GM12878 (cell line): ENCODE measurements around the gene MAGI1. TPM values are rescaled to one million over a fixed set of nuclear protein-coding genes. Genes with fewer than 3 reads are reported as not detected.

ENCODE experiments used
- ATAC-seq: fragments of 200-7000 bp; cut with Tn5 transposase; 3 replicates; pipeline ENCODE4 v1.9.1; 2020; ENCODE audit warnings: mild to moderate bottlenecking, moderate library complexity
- BruUV-seq: library from RNA; stranded (reverse); fragments of 400-500 nt; replicated peaks from 2 replicates; lab custom pipeline; 2021; lab: Mats Ljungman, UMichigan
- CTCF ChIA-PET: fragments of 300-600 bp; sonication (Branson Sonifier 250); formaldehyde crosslinking; extraction: SDS; loops from one replicate; lab custom pipeline; 2021; ENCODE audit warnings: inconsistent platforms; lab: Yijun Ruan, JAX
- POLR2A ChIA-PET: fragments of 350-600 bp; formaldehyde crosslinking; extraction: SDS; loops from one replicate; lab custom pipeline; 2021; ENCODE audit warnings: inconsistent platforms; lab: Charles Lee
- RAD21 ChIA-PET: fragments of 300-600 bp; sonication (Branson Sonifier 250); formaldehyde crosslinking; loops from one replicate; lab custom pipeline; 2023; ENCODE audit warnings: antibody characterized with exemption; ENCODE audit not compliant: unreplicated experiment; lab: Charles Lee
- SMC1A ChIA-PET: fragments of 300-600 bp; sonication (Branson Sonifier 250); formaldehyde crosslinking; loops from one replicate; lab custom pipeline; 2023; ENCODE audit not compliant: unreplicated experiment, uncharacterized antibody; lab: Charles Lee
- DNase-seq: peaks from one replicate; pipeline ENCODE4 v3.0.0-alpha.2; 2011; ENCODE audit warnings: low read depth, low spot score
- FAIRE-seq: peaks from 3 replicates; lab custom pipeline; 2011; peaks lifted over from hg19 to GRCh38; lab: Jason Lieb, UNC
- H2AFZ ChIP-seq: 2 replicates; pipeline ENCODE4 v1.6.0; 2011; ENCODE audit warnings: low read depth, low read length, control low read depth; ENCODE audit not compliant: control insufficient read depth
- H3K27ac ChIP-seq: 2 replicates; pipeline ENCODE4 v1.5.1; 2011; ENCODE audit warnings: control low read depth; ENCODE audit not compliant: control insufficient read depth, insufficient read depth
- H3K27me3 ChIP-seq, 2 experiments: replicated peaks in 1 of 2; 2 replicates each; pipeline versions ENCODE4 v1.6.0 to v1.6.1; 2011; ENCODE audit warnings: low read length in 1 of 2; ENCODE audit not compliant: control insufficient read depth in 2 of 2, insufficient read depth in 2 of 2
- H3K36me3 ChIP-seq, 2 experiments: 2 replicates each; pipeline ENCODE4 v1.5.1; 2011; ENCODE audit warnings: low read length in 1 of 2; ENCODE audit not compliant: control insufficient read depth in 2 of 2, insufficient read depth in 2 of 2
- H3K4me1 ChIP-seq: 2 replicates; pipeline ENCODE4 v1.6.1; 2011; ENCODE audit warnings: mild to moderate bottlenecking, low read length, moderate library complexity, mixed read lengths; ENCODE audit not compliant: control insufficient read depth, insufficient read depth
- H3K4me2 ChIP-seq: 2 replicates; pipeline ENCODE4 v1.6.0; 2011; ENCODE audit warnings: control low read depth; ENCODE audit not compliant: control insufficient read depth, insufficient read depth
- H3K4me3 ChIP-seq: fragments of 200-600 bp; sonication (generic); 2 replicates; pipeline ENCODE4 v1.5.1; 2016
- H3K79me2 ChIP-seq: 2 replicates; pipeline ENCODE4 v1.6.0; 2011; ENCODE audit warnings: low read length; ENCODE audit not compliant: control insufficient read depth, insufficient read depth
- H3K9ac ChIP-seq: 2 replicates; pipeline ENCODE4 v1.8.0; 2011; ENCODE audit warnings: low read length, control low read depth, mixed read lengths; ENCODE audit not compliant: control insufficient read depth, insufficient read depth
- H3K9me3 ChIP-seq: replicated peaks from 3 replicates; pipeline ENCODE4 v1.5.1; 2011; ENCODE audit warnings: mild to moderate bottlenecking, low read length; ENCODE audit not compliant: control insufficient read depth, insufficient read depth
- H4K20me1 ChIP-seq: 2 replicates; pipeline ENCODE4 v1.6.0; 2011; ENCODE audit not compliant: control insufficient read depth, insufficient read depth
- ATF7 ChIP-seq: fragments of 450-650 bp; IDR thresholded peaks from 2 replicates; pipeline ENCODE4 v1.6.1; 2016; ENCODE audit warnings: low read depth, mild to moderate bottlenecking
- RBBP5 ChIP-seq: fragments of 200-600 bp; sonication (generic); conservative IDR thresholded peaks from 2 replicates; pipeline ENCODE4 v1.6.1; 2016
- WRNIP1 ChIP-seq: IDR thresholded peaks from 2 replicates; pipeline ENCODE4 v1.6.1; 2011; ENCODE audit warnings: low read depth, low read length, improper control_type of control experiment, borderline replicate concordance
- YBX1 ChIP-seq: fragments of 450-650 bp; IDR thresholded peaks from 2 replicates; pipeline ENCODE4 v1.6.1; 2016; ENCODE audit warnings: antibody characterized with exemption
- WGBS: methylation state at CpG from one replicate; pipeline ENCODE4 v1.1.6; 2016; ENCODE audit warnings: low lambda C conversion rate; ENCODE audit not compliant: insufficient replicate concordance, insufficient coverage; ENCODE audit errors: missing lambda C conversion rate; 5-methylcytosine and 5-hydroxymethylcytosine counted together
- in situ Hi-C: fragments of 300-500 bp; cut with MboI; formaldehyde crosslinking; loops from 9 replicates; pipeline ENCODE4 v1.14.3; 2018; ENCODE audit warnings: mixed read lengths
- intact Hi-C: fragments of 100-400 bp; cut with micrococcal nuclease; formaldehyde crosslinking; loops from one replicate; pipeline ENCODE4 v1.14.2; 2022; ENCODE audit not compliant: unreplicated experiment
- polyA plus RNA-seq, 11 experiments: library from polyadenylated mRNA; depleted of rRNA in 4 of 11; unstranded in 6 of 11; stranded (reverse) in 5 of 11; fragments of >200 nt; fragmentation: Nextera tagmentation in 4 of 11; fragmentation: Illumina TruSeq in 1 of 11; extraction: Ambion mirVana in 4 of 11; extraction: Trizol in 1 of 11; gene quantifications; 1 replicate in 1 of 11; 2 replicates in 10 of 11; pipeline versions ENCODE4 v1.2.1 to v1.2.3, GENCODE V29; 2011 to 2016; ENCODE audit warnings: inconsistent platforms in 2 of 11, missing spikeins in 2 of 11, low read depth in 1 of 11
- total RNA-seq, 4 experiments: library from RNA; depleted of rRNA in 3 of 4; stranded (reverse); fragments of >200 nt in 3 of 4; fragmentation: Illumina TruSeq in 1 of 4; extraction: Trizol in 1 of 4; gene quantifications; 2 replicates each; pipeline versions ENCODE4 v1.2.1 to v1.2.3, GENCODE V29; 2013 to 2021
- TF ChIP-seq, protein P1 (sequence below): IDR thresholded peaks from 2 replicates; pipeline ENCODE4 v1.6.1; 2012; ENCODE audit warnings: improper control_type of control experiment, low read depth, low read length; ENCODE audit not compliant: insufficient replicate concordance
- TF ChIP-seq, protein P2 (sequence below), 3 experiments: IDR thresholded peaks in 2 of 3; conservative IDR thresholded peaks in 1 of 3; 2 replicates each; pipeline ENCODE4 v1.5.1; 2011; ENCODE audit warnings: low read depth in 3 of 3, low read length in 3 of 3, mild to moderate bottlenecking in 3 of 3, control low read depth in 2 of 3, moderate library complexity in 2 of 3, inconsistent platforms in 1 of 3, mixed read lengths in 1 of 3; ENCODE audit not compliant: control insufficient read depth in 2 of 3, insufficient read depth in 1 of 3; ENCODE audit errors: extremely low read depth in 1 of 3

The MAGI1 gene
- total and polyA plus RNA-seq, 10 of the 15 experiments (the other 5 are each of a cell fraction or from before 2014, with no cell fraction given) = 0.02 to 3.3 (median 0.29) TPM; not detected in 1

DNA sequence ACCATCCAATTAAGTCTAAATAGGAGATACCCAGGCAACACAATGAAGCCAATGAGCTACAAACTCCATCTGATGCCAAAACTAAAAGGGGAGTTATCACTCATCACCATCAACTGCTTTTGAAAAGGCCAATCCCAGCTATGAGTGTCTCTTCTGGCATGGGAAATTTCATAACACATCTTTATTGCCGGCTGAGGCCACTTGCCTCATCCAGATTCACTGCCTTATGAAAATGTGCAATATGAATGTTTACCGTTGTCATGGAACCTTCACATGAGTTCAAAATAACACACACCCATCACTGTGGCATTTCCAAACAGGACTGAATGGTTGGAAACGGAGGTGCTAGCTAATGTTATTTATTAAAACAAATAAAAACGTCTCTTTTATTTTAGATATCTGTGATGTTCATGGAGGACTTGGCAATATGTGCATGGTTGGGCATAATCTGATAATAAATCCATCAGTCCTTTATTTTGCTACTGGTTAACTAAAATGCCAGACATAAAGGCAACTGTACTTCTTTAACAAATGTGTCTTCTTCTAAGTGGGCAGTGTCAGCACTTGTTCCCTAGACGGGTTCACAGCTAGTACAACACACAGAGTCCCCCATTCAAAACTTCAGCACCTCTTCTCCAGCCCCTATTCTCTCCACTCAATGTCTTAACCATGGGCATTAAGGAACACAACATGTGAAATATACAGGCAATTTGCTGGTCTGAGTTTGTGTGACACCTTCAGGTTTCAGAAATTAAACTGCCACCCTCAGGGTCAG is 143.9 kb downstream of the MAGI1 start:
- Histone ChIP-seq H3K79me2 (no peaks in the 10 kb centered on the region), H3K36me3 (no peaks in the 10 kb centered on the region), H3K9ac (no peak overlapping the region), H3K9me3 (no peaks in the 10 kb centered on the region), H4K20me1 (no peaks in the 10 kb centered on the region), H3K4me2 (no peak overlapping the region), H3K4me3 (no peak overlapping the region), H2AFZ (no peak overlapping the region), H3K27ac (no peak overlapping the region), H3K4me1 (no peaks in the 10 kb centered on the region), H3K27me3 (no peaks in the 10 kb centered on the region)
- BruUV-seq = no TSS peak
- ChIA-PET RAD21 (no interaction called here), SMC1A (no interaction called here), CTCF (no interaction called here), POLR2A (no interaction called here)
- WGBS = 24% methylated on average over 5 of the region's 5 CpGs
- no peak for TF ChIP-seq YBX1
- no peak for TF ChIP-seq ATF7
- TF ChIP-seq, protein P1, sequence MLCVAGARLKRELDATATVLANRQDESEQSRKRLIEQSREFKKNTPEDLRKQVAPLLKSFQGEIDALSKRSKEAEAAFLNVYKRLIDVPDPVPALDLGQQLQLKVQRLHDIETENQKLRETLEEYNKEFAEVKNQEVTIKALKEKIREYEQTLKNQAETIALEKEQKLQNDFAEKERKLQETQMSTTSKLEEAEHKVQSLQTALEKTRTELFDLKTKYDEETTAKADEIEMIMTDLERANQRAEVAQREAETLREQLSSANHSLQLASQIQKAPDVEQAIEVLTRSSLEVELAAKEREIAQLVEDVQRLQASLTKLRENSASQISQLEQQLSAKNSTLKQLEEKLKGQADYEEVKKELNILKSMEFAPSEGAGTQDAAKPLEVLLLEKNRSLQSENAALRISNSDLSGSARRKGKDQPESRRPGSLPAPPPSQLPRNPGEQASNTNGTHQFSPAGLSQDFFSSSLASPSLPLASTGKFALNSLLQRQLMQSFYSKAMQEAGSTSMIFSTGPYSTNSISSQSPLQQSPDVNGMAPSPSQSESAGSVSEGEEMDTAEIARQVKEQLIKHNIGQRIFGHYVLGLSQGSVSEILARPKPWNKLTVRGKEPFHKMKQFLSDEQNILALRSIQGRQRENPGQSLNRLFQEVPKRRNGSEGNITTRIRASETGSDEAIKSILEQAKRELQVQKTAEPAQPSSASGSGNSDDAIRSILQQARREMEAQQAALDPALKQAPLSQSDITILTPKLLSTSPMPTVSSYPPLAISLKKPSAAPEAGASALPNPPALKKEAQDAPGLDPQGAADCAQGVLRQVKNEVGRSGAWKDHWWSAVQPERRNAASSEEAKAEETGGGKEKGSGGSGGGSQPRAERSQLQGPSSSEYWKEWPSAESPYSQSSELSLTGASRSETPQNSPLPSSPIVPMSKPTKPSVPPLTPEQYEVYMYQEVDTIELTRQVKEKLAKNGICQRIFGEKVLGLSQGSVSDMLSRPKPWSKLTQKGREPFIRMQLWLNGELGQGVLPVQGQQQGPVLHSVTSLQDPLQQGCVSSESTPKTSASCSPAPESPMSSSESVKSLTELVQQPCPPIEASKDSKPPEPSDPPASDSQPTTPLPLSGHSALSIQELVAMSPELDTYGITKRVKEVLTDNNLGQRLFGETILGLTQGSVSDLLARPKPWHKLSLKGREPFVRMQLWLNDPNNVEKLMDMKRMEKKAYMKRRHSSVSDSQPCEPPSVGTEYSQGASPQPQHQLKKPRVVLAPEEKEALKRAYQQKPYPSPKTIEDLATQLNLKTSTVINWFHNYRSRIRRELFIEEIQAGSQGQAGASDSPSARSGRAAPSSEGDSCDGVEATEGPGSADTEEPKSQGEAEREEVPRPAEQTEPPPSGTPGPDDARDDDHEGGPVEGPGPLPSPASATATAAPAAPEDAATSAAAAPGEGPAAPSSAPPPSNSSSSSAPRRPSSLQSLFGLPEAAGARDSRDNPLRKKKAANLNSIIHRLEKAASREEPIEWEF = no peak
- TF ChIP-seq, protein P2, sequence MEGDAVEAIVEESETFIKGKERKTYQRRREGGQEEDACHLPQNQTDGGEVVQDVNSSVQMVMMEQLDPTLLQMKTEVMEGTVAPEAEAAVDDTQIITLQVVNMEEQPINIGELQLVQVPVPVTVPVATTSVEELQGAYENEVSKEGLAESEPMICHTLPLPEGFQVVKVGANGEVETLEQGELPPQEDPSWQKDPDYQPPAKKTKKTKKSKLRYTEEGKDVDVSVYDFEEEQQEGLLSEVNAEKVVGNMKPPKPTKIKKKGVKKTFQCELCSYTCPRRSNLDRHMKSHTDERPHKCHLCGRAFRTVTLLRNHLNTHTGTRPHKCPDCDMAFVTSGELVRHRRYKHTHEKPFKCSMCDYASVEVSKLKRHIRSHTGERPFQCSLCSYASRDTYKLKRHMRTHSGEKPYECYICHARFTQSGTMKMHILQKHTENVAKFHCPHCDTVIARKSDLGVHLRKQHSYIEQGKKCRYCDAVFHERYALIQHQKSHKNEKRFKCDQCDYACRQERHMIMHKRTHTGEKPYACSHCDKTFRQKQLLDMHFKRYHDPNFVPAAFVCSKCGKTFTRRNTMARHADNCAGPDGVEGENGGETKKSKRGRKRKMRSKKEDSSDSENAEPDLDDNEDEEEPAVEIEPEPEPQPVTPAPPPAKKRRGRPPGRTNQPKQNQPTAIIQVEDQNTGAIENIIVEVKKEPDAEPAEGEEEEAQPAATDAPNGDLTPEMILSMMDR (IDR thresholded peaks at IDR 0.05 in 2 of 3, conservative IDR thresholded peaks at IDR 0.05 in 1 of 3; ENCODE audit: control insufficient read depth in 2 of 3, extremely low read depth in 1 of 3, insufficient read depth in 1 of 3, low read depth in 3 of 3, low read length in 3 of 3) = no peak
- no peak for TF ChIP-seq RBBP5
- no peak for TF ChIP-seq WRNIP1
- FAIRE-seq (no peak), DNase-seq (no peak), ATAC-seq (no peak)
- in situ Hi-C loops (no loop called here), intact Hi-C loops (no loop called here)
